Activated CD8-positive, alpha-beta memory T cell treated with anti-CD3 and anti-CD28 coated beads, Interleukin-2, amount 50 U/mL, for 1 hour (primary cell): Measurements from ENCODE around the gene DSTYK.
"Not testable (repeated sequence)": the region's sequence is repeated elsewhere in the genome, so short reads cannot be mapped to it uniquely, and the experiment has no call there.

Source experiments
- DNase-seq: peaks from one replicate; pipeline ENCODE4 v3.0.0-alpha.2; 2020; ENCODE audit errors: extremely low read depth

Gene DSTYK

DNA sequence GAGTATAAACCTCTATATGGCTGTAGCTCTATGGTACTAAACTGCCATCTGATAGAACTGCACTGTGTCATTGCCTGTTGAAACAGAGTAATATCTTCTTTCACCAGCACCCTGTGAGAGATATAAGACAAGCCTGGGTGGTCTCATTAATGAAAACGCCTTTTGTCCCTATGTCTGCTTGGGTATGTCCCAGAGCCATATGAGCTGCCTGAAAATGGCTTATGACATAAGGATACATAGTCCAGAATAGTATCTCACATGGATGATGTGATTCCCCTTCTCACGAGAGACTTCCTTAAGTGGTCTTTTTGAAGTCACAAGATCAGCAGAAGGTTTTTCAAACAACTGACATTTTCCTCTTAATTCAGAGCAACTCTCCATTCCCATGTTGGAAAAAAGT is 8.9 kb upstream of the DSTYK start:
- no peak for DNase-seq

GRCh38 chr1:205217418-205217817 is 5.9 kb upstream of the DSTYK start:
- no peak for DNase-seq

- DNase-seq, result no peak
Measured at GRCh38 chr1:205216588-205216987, 5.1 kb upstream of the DSTYK start.

- no peak for DNase-seq
Measured at GRCh38 chr1:205214756-205215155, 3.3 kb upstream of the DSTYK start.

DNA sequence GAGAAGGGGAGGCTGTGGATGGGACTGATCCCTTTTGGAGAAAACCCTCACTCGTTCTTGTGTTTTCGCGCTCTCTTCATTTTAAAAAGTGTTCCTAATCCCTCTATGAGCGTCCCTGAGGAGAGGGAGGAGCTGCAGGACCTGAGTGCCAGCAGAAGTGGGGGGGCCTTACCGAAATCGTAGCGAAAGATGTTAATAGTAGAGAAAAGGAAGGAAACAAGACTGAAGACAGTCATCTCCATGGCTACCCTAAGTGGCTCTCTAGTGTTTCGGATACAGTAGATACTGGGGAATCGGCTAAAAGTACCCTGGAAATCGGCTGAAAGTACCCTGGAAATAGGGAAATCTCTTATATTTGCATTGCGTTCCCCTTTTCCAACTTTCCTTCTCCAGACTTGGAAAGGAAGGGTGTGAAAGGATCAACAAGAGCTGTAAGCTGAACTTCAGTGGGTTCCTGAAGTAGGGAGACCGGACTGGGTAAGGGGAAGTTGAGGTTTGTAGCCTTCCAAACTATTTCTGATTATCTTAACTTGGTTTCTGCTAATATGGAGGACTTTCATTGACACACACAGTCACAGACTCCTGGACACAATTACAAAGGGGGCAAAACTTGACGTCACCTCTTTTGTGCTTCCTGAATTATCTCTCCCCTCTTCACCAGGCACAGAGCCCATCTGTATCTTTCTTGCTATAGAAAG is 486 bp upstream of the DSTYK start:
- no peak for DNase-seq

DNA sequence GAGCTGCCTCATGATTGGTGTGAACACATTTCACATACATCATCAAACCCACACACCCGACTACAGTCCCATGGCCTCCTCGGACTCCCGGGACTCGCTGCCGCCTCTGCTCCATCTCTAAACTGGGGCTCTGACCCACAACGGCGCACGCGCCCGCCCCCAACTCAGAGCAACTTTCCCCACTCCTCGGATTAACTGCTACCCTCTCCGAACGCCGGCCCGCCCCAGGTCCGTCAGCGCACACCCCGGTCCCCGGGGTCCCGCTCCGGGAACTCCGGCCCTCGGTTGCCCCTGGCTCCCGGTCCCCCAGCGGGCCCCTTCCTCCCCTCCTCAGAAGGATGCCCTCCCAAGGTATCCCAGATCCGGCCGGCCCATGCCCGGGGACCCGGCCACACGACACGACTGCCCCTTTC is 740 bp downstream of the DSTYK start:
- no peak for DNase-seq

DNA sequence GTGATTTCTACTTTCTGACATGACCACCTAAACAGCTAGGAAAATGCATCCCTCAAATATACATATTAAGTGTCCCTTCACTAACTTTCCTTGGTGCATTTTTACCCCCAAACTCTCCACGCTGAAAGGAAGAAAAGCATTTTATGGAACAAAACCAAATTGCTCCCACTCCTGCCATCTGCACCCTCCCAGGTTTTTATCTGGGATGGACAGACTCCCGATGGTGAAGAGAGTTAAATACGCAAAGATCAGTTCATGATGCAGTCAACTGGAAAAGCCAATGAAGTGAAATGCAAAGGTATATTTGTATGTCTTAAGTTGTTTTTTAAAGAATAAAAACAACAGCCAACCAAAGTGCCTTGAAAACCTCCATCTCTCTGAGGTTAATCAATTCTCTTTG is 2.7 kb downstream of the DSTYK start:
- DNase-seq, result no peak

- no peak for DNase-seq
Measured at GRCh38 chr1:205205055-205205454, 6.4 kb downstream of the DSTYK start.

DNA sequence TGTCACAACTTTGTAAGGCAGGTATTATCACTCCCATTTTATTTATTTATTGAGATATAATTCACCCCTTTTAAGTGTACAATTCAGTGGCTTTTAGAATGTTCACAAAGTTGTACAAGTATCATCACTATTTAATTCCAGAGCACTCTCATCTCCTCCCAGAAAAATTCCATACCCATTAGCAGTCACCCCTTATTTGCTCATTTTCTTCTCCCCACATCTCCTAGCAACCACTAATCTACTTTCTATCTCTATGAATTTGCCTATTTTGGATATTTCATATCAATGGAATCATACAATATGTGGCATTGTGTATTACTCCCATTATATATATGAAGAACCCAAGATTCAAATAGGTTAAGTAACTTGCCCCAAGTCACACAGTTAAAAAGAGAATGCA is 7.0 kb downstream of the DSTYK start:
- no peak for DNase-seq

- no peak for DNase-seq
Measured at GRCh38 chr1:205199931-205200299, 11.6 kb downstream of the DSTYK start.

- no peak for DNase-seq
Measured at GRCh38 chr1:205199090-205199930, 12.2 kb downstream of the DSTYK start.

GRCh38 chr1:205192287-205192686 is 19.2 kb downstream of the DSTYK start:
- no peak for DNase-seq

DNA sequence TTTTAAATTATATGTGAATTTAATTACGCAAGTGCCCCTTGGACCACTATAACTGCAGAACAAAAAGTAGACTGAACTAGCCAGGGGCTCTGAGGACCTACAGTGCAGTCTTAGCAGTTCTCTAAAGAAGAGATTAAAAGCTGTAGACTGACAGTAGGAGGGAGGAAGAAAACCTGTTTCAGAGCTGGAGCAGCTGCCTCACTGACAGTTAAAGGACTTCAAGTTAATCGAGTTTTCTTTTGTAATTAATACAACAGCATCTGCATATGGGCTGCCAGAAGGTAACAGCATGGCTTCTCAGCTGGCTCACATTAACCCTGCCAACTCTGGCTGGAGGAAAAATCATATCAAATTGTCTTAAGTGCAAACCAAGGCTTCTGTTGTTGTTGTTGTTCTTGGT is 19.9 kb downstream of the DSTYK start:
- DNase-seq, result no peak

DNA sequence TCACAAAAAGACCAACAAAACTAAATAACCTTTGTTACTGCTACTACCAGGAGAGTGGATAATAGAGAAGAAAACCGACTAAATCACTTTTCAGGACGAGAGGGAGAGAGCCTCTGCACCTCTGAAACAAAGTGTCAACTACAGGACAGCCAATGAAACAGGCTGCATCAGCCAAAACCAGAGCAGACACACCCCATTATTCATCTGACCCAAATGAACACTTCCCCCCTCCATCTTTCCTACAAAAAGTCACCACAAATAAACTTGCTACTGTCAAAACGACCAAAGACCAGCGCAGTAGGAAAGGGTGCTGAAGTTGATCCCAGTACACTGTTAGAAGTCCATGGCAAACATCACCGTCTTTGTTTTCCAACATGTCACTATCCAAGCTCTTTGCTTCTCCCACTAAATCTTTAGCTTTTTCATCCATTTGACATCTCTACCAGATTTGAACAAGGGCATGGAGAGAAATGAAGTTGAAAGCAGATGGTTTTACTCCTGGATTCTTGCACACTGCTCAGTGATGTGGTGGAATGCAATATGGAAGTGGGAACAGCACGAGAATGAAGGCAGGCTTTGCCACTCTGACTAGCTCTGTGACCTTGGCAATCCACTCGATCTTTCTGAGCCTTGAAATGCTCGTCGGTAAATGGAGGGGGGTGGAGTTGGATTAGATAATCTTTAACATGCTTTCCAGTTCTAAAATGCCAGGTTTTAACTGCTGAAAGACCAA is 20.5 kb downstream of the DSTYK start:
- DNase-seq, result no peak

DNA sequence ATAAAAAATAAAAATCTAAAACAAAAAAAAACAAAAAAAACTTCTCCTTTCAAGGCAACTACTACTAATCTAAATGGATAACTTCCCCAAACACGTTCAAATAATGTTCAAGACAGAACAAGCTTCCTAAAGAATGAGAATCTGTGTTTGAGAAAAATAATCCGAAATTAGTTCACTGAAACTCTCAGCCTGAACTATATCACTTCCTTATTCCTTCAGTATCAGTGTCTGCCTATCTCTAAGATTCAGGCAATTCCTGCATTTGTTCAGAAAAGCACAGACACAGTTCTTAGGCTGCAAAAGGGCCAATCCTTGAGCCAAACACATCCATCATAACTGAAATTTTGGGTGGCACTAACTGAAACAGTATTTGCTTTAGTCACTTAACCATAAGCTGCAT is 22.4 kb downstream of the DSTYK start:
- no peak for DNase-seq

DNA sequence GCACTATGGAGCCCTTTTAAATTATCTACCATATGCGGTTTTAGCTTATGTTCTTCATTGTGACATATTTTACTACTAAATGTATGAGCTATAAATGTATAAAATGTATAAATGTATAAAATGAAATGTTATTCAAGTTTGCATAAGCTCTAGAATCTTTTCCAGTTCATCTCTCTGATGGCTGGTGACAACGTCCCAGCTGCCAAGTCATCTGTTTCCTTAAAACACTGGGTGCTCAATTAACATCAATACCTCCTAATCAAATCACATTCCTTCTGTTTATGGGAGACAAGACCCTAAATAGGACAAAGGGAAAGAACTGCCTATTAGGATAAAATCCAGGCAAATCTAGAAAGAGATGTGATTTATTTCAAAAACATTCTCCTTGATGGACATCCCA is 22.9 kb downstream of the DSTYK start:
- no peak for DNase-seq

DNA sequence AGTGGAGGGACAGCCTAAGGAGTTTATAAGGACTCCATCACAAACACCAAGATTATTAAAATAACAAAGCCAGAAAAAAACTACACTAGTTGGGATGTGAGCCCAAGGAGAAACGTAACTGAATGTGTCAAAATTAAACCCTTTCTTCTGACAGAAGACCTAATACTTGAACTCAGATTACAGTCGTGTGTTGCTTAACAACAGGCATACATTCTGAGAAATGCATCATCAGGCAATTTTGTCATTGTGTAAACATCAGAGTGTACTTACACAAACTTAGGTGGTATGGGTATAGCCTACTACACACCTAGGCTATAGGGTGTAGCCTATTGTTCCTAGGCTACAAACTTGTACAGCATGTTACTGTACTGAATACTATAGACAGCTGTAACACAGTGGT is 23.4 kb downstream of the DSTYK start:
- DNase-seq, result no peak

GRCh38 chr1:205187420-205187819 is 24.1 kb downstream of the DSTYK start:
- no peak for DNase-seq

GRCh38 chr1:205186191-205186590 is 25.3 kb downstream of the DSTYK start:
- DNase-seq, result no peak

DNA sequence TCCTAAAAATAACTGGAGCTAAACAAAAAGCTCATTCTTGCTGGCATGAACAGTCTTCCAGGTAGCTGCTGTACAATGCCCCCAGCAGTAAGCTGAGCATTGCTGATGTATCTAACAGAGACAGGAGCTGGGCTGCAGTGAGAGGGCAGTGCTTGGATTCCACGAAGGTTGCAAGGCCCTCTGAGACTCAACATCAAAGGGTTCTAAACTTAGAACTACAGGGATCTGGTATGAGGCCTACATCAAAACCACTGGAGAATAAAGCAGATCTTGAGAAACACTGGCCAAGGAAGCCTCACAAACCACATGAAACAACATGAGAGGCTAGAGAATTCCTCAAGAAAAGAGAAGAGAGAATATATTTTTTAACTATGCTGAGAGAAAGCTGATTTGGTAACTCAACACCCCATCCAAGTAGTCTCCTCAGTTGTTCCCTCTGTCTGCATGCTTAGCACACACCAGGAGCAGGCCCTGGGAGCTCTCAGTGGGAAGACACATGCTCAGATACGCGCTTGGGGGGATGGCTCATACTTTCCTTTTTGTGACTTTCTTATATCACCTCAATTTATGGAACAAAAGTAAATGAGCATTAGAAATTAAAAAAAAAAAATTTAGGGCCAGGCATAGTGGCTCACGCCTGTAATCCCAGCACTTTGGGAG is 27.7 kb downstream of the DSTYK start:
- DNase-seq, result no peak

GRCh38 chr1:205182930-205183329 is 28.6 kb downstream of the DSTYK start:
- no peak for DNase-seq

GRCh38 chr1:205180331-205180730 is 31.2 kb downstream of the DSTYK start:
- DNase-seq, result not testable (repeated sequence)
